HCT116 (cell line): ENCODE results near the gene USP32.
"Not testable (repeated sequence)": the region's sequence is repeated elsewhere in the genome, so short reads cannot be mapped to it uniquely, and the experiment has no call there.

Experiments
- CEBPB ChIP-seq: IDR thresholded peaks from 2 replicates; pipeline ENCODE4 v1.6.1; 2012; ENCODE audit warnings: low read depth
- EGR1 ChIP-seq: IDR thresholded peaks from 2 replicates; pipeline ENCODE4 v1.6.1; 2012; ENCODE audit warnings: low read depth
- POLR2A ChIP-seq: IDR thresholded peaks from 2 replicates; pipeline ENCODE4 v1.7.0; 2011; ENCODE audit warnings: borderline replicate concordance; ENCODE audit not compliant: insufficient read depth, insufficient read length; ENCODE audit errors: extremely low read depth
- POLR2AphosphoS5 ChIP-seq: IDR thresholded peaks from 2 replicates; pipeline ENCODE4 v1.6.1; 2011; ENCODE audit warnings: mild to moderate bottlenecking, low read depth, low read length, moderate library complexity
- ZFX ChIP-seq: fragments of 450-650 bp; IDR thresholded peaks from 2 replicates; pipeline ENCODE4 v1.6.1; 2017
- TF ChIP-seq, protein P1 (sequence below): IDR thresholded peaks from 2 replicates; pipeline ENCODE4 v1.6.1; 2012; ENCODE audit warnings: low read depth
- TF ChIP-seq, protein P2 (sequence below), 3 experiments: fragments of 200-600 bp in 1 of 3; sonication (generic) in 1 of 3; IDR thresholded peaks in 2 of 3; conservative IDR thresholded peaks in 1 of 3; 2 replicates each; pipeline ENCODE4 v1.5.1; 2012 to 2017; ENCODE audit warnings: low read depth in 2 of 3, low read length in 2 of 3, antibody characterized with exemption in 1 of 3, borderline replicate concordance in 1 of 3, control low read depth in 1 of 3, mild to moderate bottlenecking in 1 of 3, mixed read lengths in 1 of 3, mixed run types in 1 of 3, moderate library complexity in 1 of 3; ENCODE audit not compliant: insufficient read depth in 1 of 3

DNA sequence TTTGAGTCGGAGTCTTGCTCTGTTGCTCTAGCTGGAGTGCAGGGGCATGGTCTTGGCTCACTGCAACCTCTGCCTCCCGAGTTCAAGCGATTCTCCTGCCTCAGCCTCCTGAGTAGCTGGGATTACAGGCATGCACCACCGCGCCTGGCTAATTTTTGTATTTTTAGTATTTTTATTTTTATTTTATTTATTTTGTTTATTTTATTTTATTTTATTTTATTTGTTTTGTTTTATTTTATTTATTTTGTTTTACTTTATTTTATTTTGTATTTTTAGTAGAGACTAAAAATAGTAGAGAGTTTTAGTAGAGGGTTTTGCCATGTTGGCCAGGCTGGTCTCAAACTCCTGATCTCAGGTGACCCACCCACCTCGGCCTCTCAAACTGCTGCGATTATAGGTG lies 27.9 kb upstream of the USP32 start:
- TF ChIP-seq, protein P1, sequence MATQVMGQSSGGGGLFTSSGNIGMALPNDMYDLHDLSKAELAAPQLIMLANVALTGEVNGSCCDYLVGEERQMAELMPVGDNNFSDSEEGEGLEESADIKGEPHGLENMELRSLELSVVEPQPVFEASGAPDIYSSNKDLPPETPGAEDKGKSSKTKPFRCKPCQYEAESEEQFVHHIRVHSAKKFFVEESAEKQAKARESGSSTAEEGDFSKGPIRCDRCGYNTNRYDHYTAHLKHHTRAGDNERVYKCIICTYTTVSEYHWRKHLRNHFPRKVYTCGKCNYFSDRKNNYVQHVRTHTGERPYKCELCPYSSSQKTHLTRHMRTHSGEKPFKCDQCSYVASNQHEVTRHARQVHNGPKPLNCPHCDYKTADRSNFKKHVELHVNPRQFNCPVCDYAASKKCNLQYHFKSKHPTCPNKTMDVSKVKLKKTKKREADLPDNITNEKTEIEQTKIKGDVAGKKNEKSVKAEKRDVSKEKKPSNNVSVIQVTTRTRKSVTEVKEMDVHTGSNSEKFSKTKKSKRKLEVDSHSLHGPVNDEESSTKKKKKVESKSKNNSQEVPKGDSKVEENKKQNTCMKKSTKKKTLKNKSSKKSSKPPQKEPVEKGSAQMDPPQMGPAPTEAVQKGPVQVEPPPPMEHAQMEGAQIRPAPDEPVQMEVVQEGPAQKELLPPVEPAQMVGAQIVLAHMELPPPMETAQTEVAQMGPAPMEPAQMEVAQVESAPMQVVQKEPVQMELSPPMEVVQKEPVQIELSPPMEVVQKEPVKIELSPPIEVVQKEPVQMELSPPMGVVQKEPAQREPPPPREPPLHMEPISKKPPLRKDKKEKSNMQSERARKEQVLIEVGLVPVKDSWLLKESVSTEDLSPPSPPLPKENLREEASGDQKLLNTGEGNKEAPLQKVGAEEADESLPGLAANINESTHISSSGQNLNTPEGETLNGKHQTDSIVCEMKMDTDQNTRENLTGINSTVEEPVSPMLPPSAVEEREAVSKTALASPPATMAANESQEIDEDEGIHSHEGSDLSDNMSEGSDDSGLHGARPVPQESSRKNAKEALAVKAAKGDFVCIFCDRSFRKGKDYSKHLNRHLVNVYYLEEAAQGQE = not testable (repeated sequence)
- TF ChIP-seq, protein P2, sequence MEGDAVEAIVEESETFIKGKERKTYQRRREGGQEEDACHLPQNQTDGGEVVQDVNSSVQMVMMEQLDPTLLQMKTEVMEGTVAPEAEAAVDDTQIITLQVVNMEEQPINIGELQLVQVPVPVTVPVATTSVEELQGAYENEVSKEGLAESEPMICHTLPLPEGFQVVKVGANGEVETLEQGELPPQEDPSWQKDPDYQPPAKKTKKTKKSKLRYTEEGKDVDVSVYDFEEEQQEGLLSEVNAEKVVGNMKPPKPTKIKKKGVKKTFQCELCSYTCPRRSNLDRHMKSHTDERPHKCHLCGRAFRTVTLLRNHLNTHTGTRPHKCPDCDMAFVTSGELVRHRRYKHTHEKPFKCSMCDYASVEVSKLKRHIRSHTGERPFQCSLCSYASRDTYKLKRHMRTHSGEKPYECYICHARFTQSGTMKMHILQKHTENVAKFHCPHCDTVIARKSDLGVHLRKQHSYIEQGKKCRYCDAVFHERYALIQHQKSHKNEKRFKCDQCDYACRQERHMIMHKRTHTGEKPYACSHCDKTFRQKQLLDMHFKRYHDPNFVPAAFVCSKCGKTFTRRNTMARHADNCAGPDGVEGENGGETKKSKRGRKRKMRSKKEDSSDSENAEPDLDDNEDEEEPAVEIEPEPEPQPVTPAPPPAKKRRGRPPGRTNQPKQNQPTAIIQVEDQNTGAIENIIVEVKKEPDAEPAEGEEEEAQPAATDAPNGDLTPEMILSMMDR (IDR thresholded peaks at IDR 0.05 in 2 of 3, conservative IDR thresholded peaks at IDR 0.05 in 1 of 3; ENCODE audit: borderline replicate concordance in 1 of 3, insufficient read depth in 1 of 3, low read depth in 2 of 3, low read length in 2 of 3) = not testable (repeated sequence)
- TF ChIP-seq POLR2AphosphoS5, CEBPB, POLR2A, EGR1, ZFX: not testable (repeated sequence)
